ENCODE data around the gene CCL24.

Gene CCL24

DNA sequence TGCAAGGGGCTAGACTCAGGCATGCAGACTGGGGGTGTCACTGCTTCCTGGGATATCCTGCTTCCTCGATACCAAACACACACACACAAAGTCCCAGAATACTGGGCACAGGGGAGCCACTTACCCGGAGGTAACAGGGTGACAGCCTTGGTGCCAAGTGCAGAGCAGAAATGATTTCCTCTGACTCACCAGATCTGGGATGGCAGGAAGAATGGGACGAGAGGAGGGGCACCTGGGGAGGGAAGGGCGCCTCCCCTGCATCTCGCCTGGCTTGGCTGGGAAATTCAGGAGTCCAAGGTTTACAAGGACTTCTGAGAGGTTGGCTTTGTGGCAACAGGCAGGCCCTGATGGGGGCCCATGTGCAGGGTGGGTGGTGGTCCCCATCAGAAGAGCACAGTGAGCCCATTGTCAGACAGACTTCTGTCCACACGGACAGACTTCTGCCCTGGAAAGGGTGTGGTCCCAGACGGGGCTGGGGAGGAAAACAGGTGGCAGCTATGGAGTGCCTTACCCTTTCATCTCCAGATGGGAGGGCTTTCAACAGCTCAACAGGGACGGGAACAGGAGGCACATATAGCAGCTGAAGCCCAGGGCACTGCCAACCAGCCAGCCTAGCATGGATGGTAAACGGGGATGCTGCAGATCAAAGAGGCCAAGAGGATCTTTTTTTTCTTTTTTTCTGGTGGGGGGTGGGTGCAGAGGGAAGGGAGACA lies 9.7 kb upstream of the CCL24 start:
- TF ChIP-seq, protein P1, sequence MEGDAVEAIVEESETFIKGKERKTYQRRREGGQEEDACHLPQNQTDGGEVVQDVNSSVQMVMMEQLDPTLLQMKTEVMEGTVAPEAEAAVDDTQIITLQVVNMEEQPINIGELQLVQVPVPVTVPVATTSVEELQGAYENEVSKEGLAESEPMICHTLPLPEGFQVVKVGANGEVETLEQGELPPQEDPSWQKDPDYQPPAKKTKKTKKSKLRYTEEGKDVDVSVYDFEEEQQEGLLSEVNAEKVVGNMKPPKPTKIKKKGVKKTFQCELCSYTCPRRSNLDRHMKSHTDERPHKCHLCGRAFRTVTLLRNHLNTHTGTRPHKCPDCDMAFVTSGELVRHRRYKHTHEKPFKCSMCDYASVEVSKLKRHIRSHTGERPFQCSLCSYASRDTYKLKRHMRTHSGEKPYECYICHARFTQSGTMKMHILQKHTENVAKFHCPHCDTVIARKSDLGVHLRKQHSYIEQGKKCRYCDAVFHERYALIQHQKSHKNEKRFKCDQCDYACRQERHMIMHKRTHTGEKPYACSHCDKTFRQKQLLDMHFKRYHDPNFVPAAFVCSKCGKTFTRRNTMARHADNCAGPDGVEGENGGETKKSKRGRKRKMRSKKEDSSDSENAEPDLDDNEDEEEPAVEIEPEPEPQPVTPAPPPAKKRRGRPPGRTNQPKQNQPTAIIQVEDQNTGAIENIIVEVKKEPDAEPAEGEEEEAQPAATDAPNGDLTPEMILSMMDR (IDR thresholded peaks at IDR 0.05), result no peak
- Histone ChIP-seq H3K79me2 (no peaks in the 10 kb centered on the region), H3K36me3 (ENCODE audit: control insufficient read depth, insufficient read depth, low read length) (no peaks in the 10 kb centered on the region), H3K4me3 (ENCODE audit: low read depth, low read length) (no peak overlapping the region), H3K9me3 (ENCODE audit: control insufficient read depth, low read length) (no peaks in the 10 kb centered on the region), H3K4me1 (no peaks in the 10 kb centered on the region), H2AFZ (no peak overlapping the region), H3K27me3 (ENCODE audit: control insufficient read depth, insufficient read depth, low read length) (no peaks in the 10 kb centered on the region), H3K9ac (no peak overlapping the region), H3K27ac (no peak overlapping the region), H3K4me2 (ENCODE audit: low read length) (no peak overlapping the region)

- H3K4me2 ChIP-seq (ENCODE audit: low read length), result no peak overlapping the region
- no peaks in the 10 kb centered on the region for H3K79me2 ChIP-seq
- no peak overlapping the region for H2AFZ ChIP-seq
- H3K4me1 ChIP-seq, result no peaks in the 10 kb centered on the region
- H3K4me3 ChIP-seq (ENCODE audit: low read depth, low read length), result no peak overlapping the region
- TF ChIP-seq, protein P1 (IDR thresholded peaks at IDR 0.05), result no peak
- no peak overlapping the region for H3K9ac ChIP-seq
- no peak overlapping the region for H3K27ac ChIP-seq
- no peaks in the 10 kb centered on the region for H3K27me3 ChIP-seq (ENCODE audit: control insufficient read depth, insufficient read depth, low read length)
- H3K36me3 ChIP-seq (ENCODE audit: control insufficient read depth, insufficient read depth, low read length), result no peaks in the 10 kb centered on the region
- H3K9me3 ChIP-seq (ENCODE audit: control insufficient read depth, low read length), result no peaks in the 10 kb centered on the region
These were observed 7.1 kb upstream of the CCL24 start for GRCh38 chr7:75820688-75821087.

DNA sequence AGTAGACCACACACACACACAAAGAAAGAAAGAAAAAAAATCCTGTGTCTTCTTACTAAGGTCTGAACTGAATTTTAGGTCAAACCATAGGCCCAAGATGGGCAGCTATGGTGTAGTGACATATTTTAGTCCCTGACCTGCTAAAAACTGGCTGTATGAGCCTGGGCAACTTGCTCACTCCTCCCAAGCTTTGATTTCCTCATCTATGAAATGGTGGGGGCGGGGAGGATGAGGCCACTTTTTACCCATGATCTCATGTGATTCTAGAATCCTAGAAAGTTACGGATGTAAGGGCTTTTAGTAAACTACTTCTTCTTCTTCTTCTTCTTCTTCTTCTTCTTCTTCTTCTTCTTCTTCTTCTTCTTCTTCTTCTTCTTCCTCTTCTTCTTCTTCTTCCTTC lies 6.1 kb upstream of the CCL24 start:
- no peak overlapping the region for H3K4me2 ChIP-seq (ENCODE audit: low read length)
- no peak overlapping the region for H3K27ac ChIP-seq
- no peaks in the 10 kb centered on the region for H3K9me3 ChIP-seq (ENCODE audit: control insufficient read depth, low read length)
- no peaks in the 10 kb centered on the region for H3K27me3 ChIP-seq (ENCODE audit: control insufficient read depth, insufficient read depth, low read length)
- TF ChIP-seq, protein P1 (IDR thresholded peaks at IDR 0.05), result no peak
- no peak overlapping the region for H2AFZ ChIP-seq
- H3K79me2 ChIP-seq, result no peaks in the 10 kb centered on the region
- H3K4me3 ChIP-seq (ENCODE audit: low read depth, low read length), result no peak overlapping the region
- no peaks in the 10 kb centered on the region for H3K4me1 ChIP-seq
- no peaks in the 10 kb centered on the region for H3K36me3 ChIP-seq (ENCODE audit: control insufficient read depth, insufficient read depth, low read length)
- no peak overlapping the region for H3K9ac ChIP-seq

DNA sequence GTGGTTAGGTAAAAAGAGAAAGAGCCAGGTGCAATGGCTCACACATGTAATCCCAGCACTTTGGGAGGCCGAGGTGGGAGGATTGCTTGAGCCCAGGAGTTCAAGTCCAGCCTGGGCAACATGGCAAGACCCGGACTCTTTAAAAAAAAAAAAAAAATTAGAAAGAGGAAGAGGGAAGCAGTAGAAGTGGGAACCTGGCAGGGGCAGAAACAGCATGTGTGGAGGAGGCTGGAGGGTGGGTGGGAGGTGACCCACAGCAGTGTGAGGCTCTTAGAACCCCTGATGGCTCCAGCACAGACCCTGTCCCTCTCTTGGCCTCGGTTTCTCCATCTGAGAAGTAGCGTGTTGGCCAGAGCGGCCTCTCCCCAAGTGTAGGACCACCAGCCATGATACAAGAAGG lies 4.9 kb upstream of the CCL24 start:
- no peaks in the 10 kb centered on the region for H3K79me2 ChIP-seq
- no peak overlapping the region for H3K4me2 ChIP-seq (ENCODE audit: low read length)
- no peak overlapping the region for H3K27ac ChIP-seq
- H3K4me3 ChIP-seq (ENCODE audit: low read depth, low read length), result no peak overlapping the region
- no peaks in the 10 kb centered on the region for H3K4me1 ChIP-seq
- no peaks in the 10 kb centered on the region for H3K36me3 ChIP-seq (ENCODE audit: control insufficient read depth, insufficient read depth, low read length)
- H3K9ac ChIP-seq, result no peak overlapping the region
- TF ChIP-seq, protein P1 (IDR thresholded peaks at IDR 0.05), result no peak
- no peaks in the 10 kb centered on the region for H3K9me3 ChIP-seq (ENCODE audit: control insufficient read depth, low read length)
- H3K27me3 ChIP-seq (ENCODE audit: control insufficient read depth, insufficient read depth, low read length), result no peaks in the 10 kb centered on the region
- H2AFZ ChIP-seq, result no peak overlapping the region

- Histone ChIP-seq H3K36me3 (ENCODE audit: control insufficient read depth, insufficient read depth, low read length) (no peaks in the 10 kb centered on the region), H3K9me3 (ENCODE audit: control insufficient read depth, low read length) (no peaks in the 10 kb centered on the region)
- TF ChIP-seq, protein P1 (IDR thresholded peaks at IDR 0.05), result no peak
These were observed 3.5 kb upstream of the CCL24 start for GRCh38 chr7:75817116-75817515.

More at GRCh38 chr7:75817116-75817515, 3.5 kb upstream of the CCL24 start:
- Histone ChIP-seq H3K27ac (no peak overlapping the region), H3K4me2 (ENCODE audit: low read length) (no peak overlapping the region), H2AFZ (no peak overlapping the region), H3K27me3 (ENCODE audit: control insufficient read depth, insufficient read depth, low read length) (no peaks in the 10 kb centered on the region), H3K79me2 (no peaks in the 10 kb centered on the region), H3K4me3 (ENCODE audit: low read depth, low read length) (no peak overlapping the region), H3K9ac (no peak overlapping the region), H3K4me1 (no peaks in the 10 kb centered on the region)

Measured in parathyroid adenoma (tissue), 2 donors.